Gastroesophageal sphincter (tissue), 4 donors: Measurements from ENCODE around the gene SLC35E1. TPM values are rescaled to one million over a fixed set of nuclear protein-coding genes. Genes with fewer than 3 reads are reported as not detected.
"Not testable (repeated sequence)": the region's sequence is repeated elsewhere in the genome, so short reads cannot be mapped to it uniquely, and the experiment has no call there.

Source experiments
- ATAC-seq: fragments of 150-250 bp; one replicate; pipeline ENCODE4 v1.9.1; 2016; ENCODE audit warnings: mild to moderate bottlenecking, moderate library complexity
- H3K27ac ChIP-seq, 4 donors: fragments of 200-600 bp; sonication (generic) in 3 of 4; 1 replicate in 3 of 4; 2 replicates in 1 of 4; pipeline ENCODE4 v1.5.1; 2016 to 2019
- H3K27me3 ChIP-seq: fragments of 200-600 bp; sonication (generic); one replicate; pipeline ENCODE4 v1.5.1; 2019
- H3K36me3 ChIP-seq, 2 donors: fragments of 200-600 bp; sonication (generic); one replicate each; pipeline ENCODE4 v1.5.1; 2019; ENCODE audit warnings: control low read depth in 1 of 2
- H3K4me1 ChIP-seq, 3 donors: fragments of 200-600 bp; sonication (generic); 1 replicate in 2 of 3; 2 replicates in 1 of 3; pipeline ENCODE4 v1.5.1; 2016 to 2019; ENCODE audit warnings: control low read depth in 2 of 3
- H3K4me3 ChIP-seq, 2 donors: fragments of 200-600 bp; sonication (generic); one replicate each; pipeline ENCODE4 v1.5.1; 2019; ENCODE audit warnings: mild to moderate bottlenecking in 1 of 2, moderate library complexity in 1 of 2
- H3K9me3 ChIP-seq, 3 donors: fragments of 200-600 bp; sonication (generic); one replicate each; pipeline ENCODE4 v1.5.1; 2017 to 2019; ENCODE audit warnings: control low read depth in 2 of 3
- CTCF ChIP-seq, 4 experiments: fragments of 200-600 bp in 2 of 4; fragments of 450-650 bp in 2 of 4; sonication (generic) in 1 of 4; IDR thresholded peaks; one replicate each; pipeline ENCODE4 v1.5.1; 2017 to 2019; ENCODE audit warnings: antibody characterized with exemption in 4 of 4, mild to moderate bottlenecking in 2 of 4, moderate library complexity in 2 of 4
- EP300 ChIP-seq: sonication (generic); formaldehyde crosslinking; IDR thresholded peaks from one replicate; pipeline ENCODE4 v1.6.1; 2017; ENCODE audit warnings: antibody characterized with exemption, mild to moderate bottlenecking
- POLR2A ChIP-seq, 2 donors: fragments of 450-650 bp; IDR thresholded peaks; one replicate each; pipeline ENCODE4 v1.6.1; 2017; ENCODE audit warnings: antibody characterized with exemption in 2 of 2, mild to moderate bottlenecking in 2 of 2, moderate library complexity in 1 of 2
- POLR2AphosphoS5 ChIP-seq: sonication (generic); formaldehyde crosslinking; IDR thresholded peaks from one replicate; pipeline ENCODE4 v1.6.1; 2017; ENCODE audit warnings: antibody characterized with exemption
- WGBS, 2 donors: methylation state at CpG; one replicate each; pipeline ENCODE4 v1.1.5; 2018; ENCODE audit warnings: low coverage in 1 of 2; 5-methylcytosine and 5-hydroxymethylcytosine counted together
- total RNA-seq, 4 donors: library from RNA; depleted of rRNA; stranded (reverse); fragments of >200 nt; gene quantifications; one replicate each; pipeline ENCODE4 v1.1.0, GENCODE V29; 2016

SLC35E1 gene
- total RNA-seq, 4 donors from 2014 or later, result 24.9 to 35.5 (median 29.7) TPM

- no peak overlapping the region for H3K27ac ChIP-seq
- no peak for ATAC-seq
- H3K27me3 ChIP-seq, result no peaks in the 10 kb centered on the region
- H3K36me3 ChIP-seq, result peaks cover 0 to 99% of the 10 kb centered on the region in 2 donors
- WGBS, 2 donors, result 78 to 80% methylated on average over 4 to 8 of the region's 10 CpGs
- no peak for TF ChIP-seq CTCF (IDR thresholded peaks at IDR 0.05)
- no peak for TF ChIP-seq POLR2AphosphoS5
- TF ChIP-seq POLR2A (IDR thresholded peaks at IDR 0.05), result no peak
- TF ChIP-seq EP300, result no peak
- no peaks in the 10 kb centered on the region for H3K9me3 ChIP-seq
- H3K4me1 ChIP-seq, result no peaks in the 10 kb centered on the region
- H3K4me3 ChIP-seq, result no peak overlapping the region
Observed at GRCh38 chr19:16559780-16560276, 12.4 kb downstream of the SLC35E1 start.

GRCh38 chr19:16554776-16555175 lies 17.4 kb downstream of the SLC35E1 start:
- no peak for ATAC-seq
- 89 to 97% methylated on average over 5 to 6 of the region's 8 CpGs for WGBS, 2 donors
- Histone ChIP-seq H3K27ac (no peak overlapping the region), H3K36me3 (peaks cover 0 to 97% of the 10 kb centered on the region in 2 donors), H3K4me3 (no peak overlapping the region), H3K4me1 (no peaks in the 10 kb centered on the region), H3K27me3 (no peaks in the 10 kb centered on the region), H3K9me3 (no peaks in the 10 kb centered on the region)
- TF ChIP-seq CTCF (IDR thresholded peaks at IDR 0.05) (no peak), POLR2A (IDR thresholded peaks at IDR 0.05) (no peak), POLR2AphosphoS5 (no peak), EP300 (no peak)

- peaks cover 0 to 70% of the 10 kb centered on the region in 2 donors for H3K36me3 ChIP-seq
- H3K4me1 ChIP-seq, ATAC-seq, H3K27ac ChIP-seq, H3K4me3 ChIP-seq, H3K27me3 ChIP-seq, H3K9me3 ChIP-seq: not testable (repeated sequence)
- WGBS, 2 donors, result 85% methylated on average over 6 of the region's 6 CpGs; no CpG with 5 or more reads in 1 of the 2 donors
Observed at GRCh38 chr19:16551902-16552301, 20.3 kb downstream of the SLC35E1 start.

- no CpG with 5 or more reads among the region's 4 CpGs for WGBS, 2 donors
- no peak for ATAC-seq
- Histone ChIP-seq H3K4me1 (peaks cover 0 to 13% (median 0%) of the 10 kb centered on the region in 3 donors), H3K27me3 (no peaks in the 10 kb centered on the region), H3K4me3 (no peak overlapping the region), H3K36me3 (peaks cover 0 to 40% of the 10 kb centered on the region in 2 donors), H3K27ac (no peak overlapping the region), H3K9me3 (no peaks in the 10 kb centered on the region)
- TF ChIP-seq POLR2A (IDR thresholded peaks at IDR 0.05) (no peak), POLR2AphosphoS5 (no peak), CTCF (IDR thresholded peaks at IDR 0.05) (no peak), EP300 (no peak)
Observed at GRCh38 chr19:16548956-16549355, 23.3 kb downstream of the SLC35E1 start.

GRCh38 chr19:16544473-16545231 lies 27.6 kb downstream of the SLC35E1 start:
- Histone ChIP-seq H3K4me3 (no peak overlapping the region), H3K9me3 (no peaks in the 10 kb centered on the region), H3K27ac (no peak overlapping the region), H3K27me3 (no peaks in the 10 kb centered on the region), H3K4me1 (peaks cover 0 to 48% (median 13%) of the 10 kb centered on the region in 3 donors), H3K36me3 (peaks cover 0 to 10% of the 10 kb centered on the region in 2 donors)
- WGBS, 2 donors, result 80 to 90% methylated on average over 7 to 8 of the region's 11 CpGs
- ATAC-seq, result no peak
- TF ChIP-seq POLR2AphosphoS5 (no peak), POLR2A (IDR thresholded peaks at IDR 0.05) (no peak), EP300 (no peak), CTCF (IDR thresholded peaks at IDR 0.05) (no peak)

- not testable (repeated sequence) for H3K9me3 ChIP-seq, H3K4me3 ChIP-seq, H3K27ac ChIP-seq, ATAC-seq, H3K27me3 ChIP-seq
- 86% methylated on average over 3 of the region's 6 CpGs; no CpG with 5 or more reads in 1 of the 2 donors for WGBS, 2 donors
- Histone ChIP-seq H3K4me1 (peaks cover 0 to 57% (median 15%) of the 10 kb centered on the region in 3 donors), H3K36me3 (peaks cover 0 to 16% of the 10 kb centered on the region in 2 donors)
Observed at GRCh38 chr19:16543734-16544133, 28.5 kb downstream of the SLC35E1 start.
